Body of pancreas (tissue), 4 donors: ENCODE results near the gene ABCC11. TPM values are rescaled to one million over a fixed set of nuclear protein-coding genes. Genes with fewer than 3 reads are reported as not detected.

ENCODE experiments used
- ATAC-seq: fragments of 150-250 bp; one replicate; pipeline ENCODE4 v1.9.1; 2016
- DNase-seq, 4 donors: peaks; one replicate each; pipeline ENCODE4 v3.0.0-alpha.2; 2019
- H3K27ac ChIP-seq, 4 donors: fragments of 200-600 bp; sonication (generic); 1 replicate in 3 of 4; 2 replicates in 1 of 4; pipeline versions ENCODE4 v1.5.1 to v1.6.1; 2016 to 2019; ENCODE audit warnings: mild to moderate bottlenecking in 1 of 4, mixed read lengths in 1 of 4, moderate library complexity in 1 of 4
- H3K27me3 ChIP-seq, 2 donors: fragments of 200-600 bp; sonication (generic); one replicate each; pipeline ENCODE4 v1.6.0; 2016; ENCODE audit warnings: mild to moderate bottlenecking in 1 of 2
- H3K36me3 ChIP-seq, 2 donors: fragments of 200-600 bp; sonication (generic); replicated peaks in 1 of 2; 2 replicates each; pipeline ENCODE4 v1.5.1; 2016; ENCODE audit warnings: low read depth in 2 of 2; ENCODE audit not compliant: insufficient read depth in 1 of 2
- H3K4me1 ChIP-seq: fragments of 200-600 bp; sonication (generic); one replicate; pipeline ENCODE4 v1.6.0; 2016
- H3K4me3 ChIP-seq, 2 donors: fragments of 200-600 bp; sonication (generic); 1 replicate in 1 of 2; 2 replicates in 1 of 2; pipeline ENCODE4 v1.5.1; 2016 to 2019
- H3K9me3 ChIP-seq, 3 donors: fragments of 200-600 bp; sonication (generic); 1 replicate in 2 of 3; 2 replicates in 1 of 3; pipeline ENCODE4 v1.5.1; 2016
- CTCF ChIP-seq, 7 experiments: fragments of 450-650 bp in 4 of 7; fragments of 200-600 bp in 3 of 7; sonication (generic) in 3 of 7; IDR thresholded peaks; one replicate each; pipeline ENCODE4 v1.5.1; 2016 to 2019; ENCODE audit warnings: antibody characterized with exemption in 7 of 7
- POLR2A ChIP-seq, 3 donors: fragments of 450-650 bp; IDR thresholded peaks; one replicate each; pipeline ENCODE4 v1.6.1; 2016; ENCODE audit warnings: antibody characterized with exemption in 3 of 3, mild to moderate bottlenecking in 2 of 3
- WGBS, 2 donors: methylation state at CpG; one replicate each; pipeline ENCODE4 v1.1.5; 2017; 5-methylcytosine and 5-hydroxymethylcytosine counted together
- intact Hi-C: fragments of 100-400 bp; cut with DNase I; formaldehyde crosslinking; loops from one replicate; pipeline ENCODE4 v1.15.1; 2023
- total RNA-seq, 2 donors: library from RNA; depleted of rRNA; stranded (reverse); fragments of >200 nt; gene quantifications; one replicate each; pipeline ENCODE4 v1.1.0, GENCODE V29; 2016

The ABCC11 gene
- total RNA-seq, 2 donors from 2014 or later = 0.52 TPM; not detected in 1

- no peak for TF ChIP-seq POLR2A (IDR thresholded peaks at IDR 0.05)
- TF ChIP-seq CTCF (IDR thresholded peaks at IDR 0.05) = peak; percentile 25 to 59 (median 44)
- intact Hi-C loops = no loop called here
Measured at GRCh38 chr16:48117217-48118105, 129.9 kb downstream of the ABCC11 start.

More at GRCh38 chr16:48117217-48118105, 129.9 kb downstream of the ABCC11 start:
- no peak for ATAC-seq
- DNase-seq = peak in 3 of 4 donors; percentile 16 to 52 (median 36)
- H3K4me3 ChIP-seq = no peak overlapping the region
- H3K27me3 ChIP-seq = no peaks in the 10 kb centered on the region
- H3K27ac ChIP-seq = no peak overlapping the region
- 50 to 67% methylated on average over 12 to 22 of the region's 22 CpGs for WGBS, 2 donors
- peaks cover 9% of the 10 kb centered on the region for H3K4me1 ChIP-seq
- H3K36me3 ChIP-seq = no peaks in the 10 kb centered on the region
- no peaks in the 10 kb centered on the region for H3K9me3 ChIP-seq

Other genes with a start within 250 kb of the ABCC11 start
- gene ABCC12, start 91.5 kb downstream of the ABCC11 start, total RNA-seq = not detected
- gene LONP2, start 3.2 kb downstream of the ABCC11 start, total RNA-seq = 10 to 100 TPM; 44.2 to 59.1 TPM
- gene SIAH1, start 137.9 kb upstream of the ABCC11 start, total RNA-seq = 10 to 100 TPM; 15.2 to 16.1 TPM